ENCODE measurements around the gene COL21A1. TPM values are rescaled to one million over a fixed set of nuclear protein-coding genes. Genes with fewer than 3 reads are reported as not detected.

COL21A1 gene
- total and polyA plus RNA-seq, 2 of the 13 experiments (the other 11 are each of a cell fraction or from before 2014, with no cell fraction given) = 0.13 TPM; not detected in 1

DNA sequence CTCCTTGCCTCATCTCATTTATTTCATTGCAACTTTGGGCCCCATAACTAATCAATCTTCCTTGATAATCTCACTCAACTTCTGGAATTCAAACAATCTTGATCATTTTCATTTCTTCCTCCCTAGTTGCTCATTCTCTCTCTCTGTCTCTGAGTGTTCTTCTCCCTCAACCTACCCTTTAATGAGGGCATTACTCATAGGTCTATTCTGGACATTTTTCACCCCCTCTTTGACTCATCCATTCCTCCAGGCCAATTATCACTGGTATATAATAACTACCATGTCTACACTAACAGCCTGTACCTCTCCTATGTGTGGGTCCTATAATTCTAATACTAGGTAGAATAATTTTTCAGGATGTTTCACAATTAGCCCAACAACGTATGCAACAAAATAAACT lies 78.8 kb downstream of the COL21A1 start:
- Histone ChIP-seq H3K9me3 (ENCODE audit: low read length) (peaks cover 24% of the 10 kb centered on the region), H3K36me3 (replicated peaks in 1 of 2; ENCODE audit: control insufficient read depth in 1 of 2, insufficient read depth in 2 of 2, low read length in 2 of 2) (no peaks in the 10 kb centered on the region), H3K27me3 (ENCODE audit: control insufficient read depth in 1 of 2, insufficient read depth in 2 of 2, low read length in 2 of 2) (no peaks in the 10 kb centered on the region; a peak in 1 of 5 replicates), H2AFZ (ENCODE audit: low read length) (no peak overlapping the region), H3K4me3 (replicated peaks in 1 of 3; ENCODE audit: insufficient read depth in 1 of 3, low read depth in 2 of 3, low read length in 3 of 3) (no peak overlapping the region), H3K4me1 (ENCODE audit: insufficient read depth, low read length) (no peaks in the 10 kb centered on the region), H3K79me2 (ENCODE audit: insufficient read depth, low read length) (no peaks in the 10 kb centered on the region), H3K9ac (ENCODE audit: insufficient read depth, low read depth, low read length) (no peak overlapping the region), H3K4me2 (ENCODE audit: low read depth, low read length) (no peak overlapping the region), H4K20me1 (ENCODE audit: insufficient read depth, low read length) (no peaks in the 10 kb centered on the region), H3K27ac (ENCODE audit: extremely low read length, insufficient read depth, low read length) (no peak overlapping the region)
- POLR2A ChIA-PET = no interaction called here
- ATAC-seq (no peak), DNase-seq (ENCODE audit: low spot score) (no peak), FAIRE-seq (no peak)
- CTCF ChIA-PET (ENCODE audit: low intra/inter-chr PET ratio, low total read pairs) = no interaction called here
- in situ Hi-C loops (cut with HindIII; ENCODE audit: extremely low pct_ligation_motif_present, low pct_unique_long_range_greater_than_20kb) (no loop called here), intact Hi-C loops (cut with micrococcal nuclease; ENCODE audit: unreplicated experiment) (no loop called here)
- WGBS (ENCODE audit: low lambda C conversion rate) = 0% methylated on average over 1 of the region's 1 CpG
- no TSS peak for BruUV-seq (replicated peaks)
- TF ChIP-seq, protein P1, sequence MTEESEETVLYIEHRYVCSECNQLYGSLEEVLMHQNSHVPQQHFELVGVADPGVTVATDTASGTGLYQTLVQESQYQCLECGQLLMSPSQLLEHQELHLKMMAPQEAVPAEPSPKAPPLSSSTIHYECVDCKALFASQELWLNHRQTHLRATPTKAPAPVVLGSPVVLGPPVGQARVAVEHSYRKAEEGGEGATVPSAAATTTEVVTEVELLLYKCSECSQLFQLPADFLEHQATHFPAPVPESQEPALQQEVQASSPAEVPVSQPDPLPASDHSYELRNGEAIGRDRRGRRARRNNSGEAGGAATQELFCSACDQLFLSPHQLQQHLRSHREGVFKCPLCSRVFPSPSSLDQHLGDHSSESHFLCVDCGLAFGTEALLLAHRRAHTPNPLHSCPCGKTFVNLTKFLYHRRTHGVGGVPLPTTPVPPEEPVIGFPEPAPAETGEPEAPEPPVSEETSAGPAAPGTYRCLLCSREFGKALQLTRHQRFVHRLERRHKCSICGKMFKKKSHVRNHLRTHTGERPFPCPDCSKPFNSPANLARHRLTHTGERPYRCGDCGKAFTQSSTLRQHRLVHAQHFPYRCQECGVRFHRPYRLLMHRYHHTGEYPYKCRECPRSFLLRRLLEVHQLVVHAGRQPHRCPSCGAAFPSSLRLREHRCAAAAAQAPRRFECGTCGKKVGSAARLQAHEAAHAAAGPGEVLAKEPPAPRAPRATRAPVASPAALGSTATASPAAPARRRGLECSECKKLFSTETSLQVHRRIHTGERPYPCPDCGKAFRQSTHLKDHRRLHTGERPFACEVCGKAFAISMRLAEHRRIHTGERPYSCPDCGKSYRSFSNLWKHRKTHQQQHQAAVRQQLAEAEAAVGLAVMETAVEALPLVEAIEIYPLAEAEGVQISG (CRISPR knock-in tag; IDR thresholded peaks at IDR 0.05) = no peak
- TF ChIP-seq, protein P2, sequence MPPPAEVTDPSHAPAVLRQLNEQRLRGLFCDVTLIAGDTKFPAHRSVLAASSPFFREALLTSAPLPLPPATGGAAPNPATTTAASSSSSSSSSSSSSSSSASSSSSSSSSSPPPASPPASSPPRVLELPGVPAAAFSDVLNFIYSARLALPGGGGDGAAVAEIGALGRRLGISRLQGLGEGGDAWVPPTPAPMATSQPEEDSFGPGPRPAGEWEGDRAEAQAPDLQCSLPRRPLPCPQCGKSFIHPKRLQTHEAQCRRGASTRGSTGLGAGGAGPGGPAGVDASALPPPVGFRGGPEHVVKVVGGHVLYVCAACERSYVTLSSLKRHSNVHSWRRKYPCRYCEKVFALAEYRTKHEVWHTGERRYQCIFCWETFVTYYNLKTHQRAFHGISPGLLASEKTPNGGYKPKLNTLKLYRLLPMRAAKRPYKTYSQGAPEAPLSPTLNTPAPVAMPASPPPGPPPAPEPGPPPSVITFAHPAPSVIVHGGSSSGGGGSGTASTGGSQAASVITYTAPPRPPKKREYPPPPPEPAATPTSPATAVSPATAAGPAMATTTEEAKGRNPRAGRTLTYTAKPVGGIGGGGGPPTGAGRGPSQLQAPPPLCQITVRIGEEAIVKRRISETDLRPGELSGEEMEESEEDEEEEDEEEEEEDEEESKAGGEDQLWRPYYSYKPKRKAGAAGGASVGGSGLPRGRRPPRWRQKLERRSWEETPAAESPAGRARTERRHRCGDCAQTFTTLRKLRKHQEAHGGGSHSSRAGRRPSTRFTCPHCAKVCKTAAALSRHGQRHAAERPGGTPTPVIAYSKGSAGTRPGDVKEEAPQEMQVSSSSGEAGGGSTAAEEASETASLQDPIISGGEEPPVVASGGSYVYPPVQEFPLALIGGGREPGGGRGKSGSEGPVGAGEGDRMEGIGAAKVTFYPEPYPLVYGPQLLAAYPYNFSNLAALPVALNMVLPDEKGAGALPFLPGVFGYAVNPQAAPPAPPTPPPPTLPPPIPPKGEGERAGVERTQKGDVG (CRISPR knock-in tag; IDR thresholded peaks at IDR 0.05; ENCODE audit: borderline replicate concordance) = no peak
- no peak for TF ChIP-seq CCAR2 (optimal IDR thresholded peaks at IDR 0.05; ENCODE audit: low read depth, low read length)
- no peak for TF ChIP-seq ZNF3 (CRISPR knock-in tag; IDR thresholded peaks at IDR 0.05)
- TF ChIP-seq HOXD1 (CRISPR knock-in tag; IDR thresholded peaks at IDR 0.05) = no peak
- TF ChIP-seq ZNF235 (CRISPR knock-in tag; IDR thresholded peaks at IDR 0.05; ENCODE audit: borderline replicate concordance) = no peak
- no peak for TF ChIP-seq ZNF567 (CRISPR knock-in tag; IDR thresholded peaks at IDR 0.05; ENCODE audit: borderline replicate concordance)
- TF ChIP-seq MED1 (CRISPR knock-in tag; IDR thresholded peaks at IDR 0.05) = no peak
- TF ChIP-seq ZSCAN29 (CRISPR knock-in tag; conservative IDR thresholded peaks at IDR 0.05) = no peak
- no peak for TF ChIP-seq FOXM1 (CRISPR knock-in tag; IDR thresholded peaks at IDR 0.05)
- TF ChIP-seq, protein P3, sequence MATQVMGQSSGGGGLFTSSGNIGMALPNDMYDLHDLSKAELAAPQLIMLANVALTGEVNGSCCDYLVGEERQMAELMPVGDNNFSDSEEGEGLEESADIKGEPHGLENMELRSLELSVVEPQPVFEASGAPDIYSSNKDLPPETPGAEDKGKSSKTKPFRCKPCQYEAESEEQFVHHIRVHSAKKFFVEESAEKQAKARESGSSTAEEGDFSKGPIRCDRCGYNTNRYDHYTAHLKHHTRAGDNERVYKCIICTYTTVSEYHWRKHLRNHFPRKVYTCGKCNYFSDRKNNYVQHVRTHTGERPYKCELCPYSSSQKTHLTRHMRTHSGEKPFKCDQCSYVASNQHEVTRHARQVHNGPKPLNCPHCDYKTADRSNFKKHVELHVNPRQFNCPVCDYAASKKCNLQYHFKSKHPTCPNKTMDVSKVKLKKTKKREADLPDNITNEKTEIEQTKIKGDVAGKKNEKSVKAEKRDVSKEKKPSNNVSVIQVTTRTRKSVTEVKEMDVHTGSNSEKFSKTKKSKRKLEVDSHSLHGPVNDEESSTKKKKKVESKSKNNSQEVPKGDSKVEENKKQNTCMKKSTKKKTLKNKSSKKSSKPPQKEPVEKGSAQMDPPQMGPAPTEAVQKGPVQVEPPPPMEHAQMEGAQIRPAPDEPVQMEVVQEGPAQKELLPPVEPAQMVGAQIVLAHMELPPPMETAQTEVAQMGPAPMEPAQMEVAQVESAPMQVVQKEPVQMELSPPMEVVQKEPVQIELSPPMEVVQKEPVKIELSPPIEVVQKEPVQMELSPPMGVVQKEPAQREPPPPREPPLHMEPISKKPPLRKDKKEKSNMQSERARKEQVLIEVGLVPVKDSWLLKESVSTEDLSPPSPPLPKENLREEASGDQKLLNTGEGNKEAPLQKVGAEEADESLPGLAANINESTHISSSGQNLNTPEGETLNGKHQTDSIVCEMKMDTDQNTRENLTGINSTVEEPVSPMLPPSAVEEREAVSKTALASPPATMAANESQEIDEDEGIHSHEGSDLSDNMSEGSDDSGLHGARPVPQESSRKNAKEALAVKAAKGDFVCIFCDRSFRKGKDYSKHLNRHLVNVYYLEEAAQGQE (IDR thresholded peaks at IDR 0.05; ENCODE audit: borderline replicate concordance in 1 of 2, low read depth in 1 of 2, low read length in 2 of 2) = no peak
- TF ChIP-seq, protein P4, sequence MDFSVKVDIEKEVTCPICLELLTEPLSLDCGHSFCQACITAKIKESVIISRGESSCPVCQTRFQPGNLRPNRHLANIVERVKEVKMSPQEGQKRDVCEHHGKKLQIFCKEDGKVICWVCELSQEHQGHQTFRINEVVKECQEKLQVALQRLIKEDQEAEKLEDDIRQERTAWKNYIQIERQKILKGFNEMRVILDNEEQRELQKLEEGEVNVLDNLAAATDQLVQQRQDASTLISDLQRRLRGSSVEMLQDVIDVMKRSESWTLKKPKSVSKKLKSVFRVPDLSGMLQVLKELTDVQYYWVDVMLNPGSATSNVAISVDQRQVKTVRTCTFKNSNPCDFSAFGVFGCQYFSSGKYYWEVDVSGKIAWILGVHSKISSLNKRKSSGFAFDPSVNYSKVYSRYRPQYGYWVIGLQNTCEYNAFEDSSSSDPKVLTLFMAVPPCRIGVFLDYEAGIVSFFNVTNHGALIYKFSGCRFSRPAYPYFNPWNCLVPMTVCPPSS (IDR thresholded peaks at IDR 0.05) = no peak
- no peak for TF ChIP-seq TBP (CRISPR knock-in tag; IDR thresholded peaks at IDR 0.05)
- no peak for TF ChIP-seq SP4 (CRISPR knock-in tag; IDR thresholded peaks at IDR 0.05)
- TF ChIP-seq MATR3 (CRISPR knock-in tag; IDR thresholded peaks at IDR 0.05) = no peak

All from HepG2 (cell line).